ENCODE results near the gene PLPPR1.

The PLPPR1 gene

DNA sequence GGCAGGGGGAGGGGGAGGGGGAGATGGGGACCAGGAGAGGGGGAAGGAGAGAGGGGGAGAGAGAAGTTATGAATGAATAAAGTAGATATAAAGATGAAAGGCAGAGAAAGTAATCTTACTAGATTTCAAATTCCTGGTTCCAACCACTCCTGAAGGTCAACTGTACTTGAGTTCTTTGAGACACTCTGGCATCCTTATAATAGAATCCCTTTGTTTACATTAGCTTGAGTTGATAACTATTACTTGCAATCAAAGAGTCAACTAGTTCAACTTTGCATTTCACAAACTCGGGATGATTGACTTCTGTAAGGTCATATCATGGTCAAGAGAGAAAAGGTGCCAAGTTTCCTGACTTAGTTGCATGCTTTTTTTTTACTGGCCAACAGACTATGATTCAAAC is 314.1 kb downstream of the PLPPR1 start:
- Mint-ChIP-seq H3K9me3 (no peaks in the 10 kb centered on the region), H3K4me3 (no peak overlapping the region), H3K27me3 (peaks cover 21% of the 10 kb centered on the region), H3K4me1 (no peaks in the 10 kb centered on the region), H3K27ac (no peak overlapping the region), H3K36me3 (no peaks in the 10 kb centered on the region)

DNA sequence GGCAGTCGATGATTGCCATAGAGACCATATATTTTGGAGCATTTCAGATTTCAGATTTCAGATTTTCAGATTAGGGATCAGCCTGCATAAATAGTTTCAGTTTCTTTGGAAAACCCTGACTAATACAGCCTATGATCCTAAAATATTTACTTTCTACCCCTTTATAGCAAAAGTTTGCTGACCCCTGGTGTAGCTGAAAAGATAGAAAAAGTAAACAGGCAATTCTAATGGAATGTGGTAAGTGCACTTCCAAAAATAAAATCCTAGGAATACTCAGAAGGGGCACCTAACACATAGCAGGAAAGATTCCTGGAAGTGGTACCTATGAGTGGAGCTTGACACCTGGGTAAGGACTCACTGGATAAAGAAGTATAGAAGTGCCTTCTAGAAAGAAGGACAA is 321.8 kb downstream of the PLPPR1 start:
- Mint-ChIP-seq H3K4me3 (no peak overlapping the region), H3K9me3 (no peaks in the 10 kb centered on the region), H3K27me3 (peaks cover 9% of the 10 kb centered on the region)

DNA sequence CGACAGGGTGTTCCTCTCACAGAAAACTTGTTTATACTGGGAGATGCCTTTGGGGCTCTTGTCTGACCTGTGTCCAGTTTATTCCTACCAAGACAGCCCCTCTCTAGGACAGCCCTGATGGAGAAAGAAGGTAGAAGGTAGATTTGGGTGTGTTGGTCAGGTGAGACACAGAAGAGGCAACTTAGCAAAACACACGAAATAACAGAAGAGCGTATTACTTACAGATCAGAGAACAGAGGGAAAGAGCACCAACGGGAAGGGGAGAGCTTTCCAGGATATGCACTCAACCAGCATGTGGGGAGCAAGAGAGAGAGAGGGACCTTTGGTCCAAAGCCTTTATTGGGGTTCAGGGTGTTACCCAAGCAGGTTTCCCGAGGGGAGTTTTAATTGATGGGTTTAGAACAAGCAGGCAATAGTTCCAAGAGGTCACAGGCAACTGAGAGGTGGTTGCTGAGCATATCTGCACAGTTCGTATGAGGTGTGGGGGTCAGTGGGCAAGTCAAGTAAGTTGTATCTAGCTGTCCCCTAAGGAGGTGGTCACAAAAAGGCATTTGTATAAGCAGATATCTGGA is 324.5 kb downstream of the PLPPR1 start:
- no peaks in the 10 kb centered on the region for H3K4me1 Mint-ChIP-seq
- no peaks in the 10 kb centered on the region for H3K9me3 Mint-ChIP-seq
- H3K27ac Mint-ChIP-seq, result no peak overlapping the region
- no peaks in the 10 kb centered on the region for H3K36me3 Mint-ChIP-seq
- H3K27me3 Mint-ChIP-seq, result peaks cover 2% of the 10 kb centered on the region
- no peak overlapping the region for H3K4me3 Mint-ChIP-seq

More for the DNA sequence above, 321.8 kb downstream of the PLPPR1 start:
- Mint-ChIP-seq H3K27ac (no peak overlapping the region), H3K4me1 (no peaks in the 10 kb centered on the region), H3K36me3 (no peaks in the 10 kb centered on the region)

- H3K4me1 Mint-ChIP-seq, result no peaks in the 10 kb centered on the region
- no peak overlapping the region for H3K27ac Mint-ChIP-seq
- H3K4me3 Mint-ChIP-seq, result no peak overlapping the region
- peaks cover 2% of the 10 kb centered on the region for H3K27me3 Mint-ChIP-seq
- H3K36me3 Mint-ChIP-seq, result no peaks in the 10 kb centered on the region
- no peaks in the 10 kb centered on the region for H3K9me3 Mint-ChIP-seq
These were observed 325.2 kb downstream of the PLPPR1 start for GRCh38 chr9:101353683-101354082.

GRCh38 chr9:101354143-101354764 is 325.7 kb downstream of the PLPPR1 start:
- no peaks in the 10 kb centered on the region for H3K9me3 Mint-ChIP-seq
- no peak overlapping the region for H3K27ac Mint-ChIP-seq
- no peak overlapping the region for H3K4me3 Mint-ChIP-seq
- H3K4me1 Mint-ChIP-seq, result no peaks in the 10 kb centered on the region
- H3K27me3 Mint-ChIP-seq, result peaks cover 2% of the 10 kb centered on the region
- no peaks in the 10 kb centered on the region for H3K36me3 Mint-ChIP-seq

- Mint-ChIP-seq H3K9me3 (no peaks in the 10 kb centered on the region), H3K27me3 (peaks cover 2% of the 10 kb centered on the region), H3K36me3 (no peaks in the 10 kb centered on the region), H3K4me3 (no peak overlapping the region), H3K27ac (no peak overlapping the region), H3K4me1 (no peaks in the 10 kb centered on the region)
These were observed 326.5 kb downstream of the PLPPR1 start for GRCh38 chr9:101354765-101355708.

DNA sequence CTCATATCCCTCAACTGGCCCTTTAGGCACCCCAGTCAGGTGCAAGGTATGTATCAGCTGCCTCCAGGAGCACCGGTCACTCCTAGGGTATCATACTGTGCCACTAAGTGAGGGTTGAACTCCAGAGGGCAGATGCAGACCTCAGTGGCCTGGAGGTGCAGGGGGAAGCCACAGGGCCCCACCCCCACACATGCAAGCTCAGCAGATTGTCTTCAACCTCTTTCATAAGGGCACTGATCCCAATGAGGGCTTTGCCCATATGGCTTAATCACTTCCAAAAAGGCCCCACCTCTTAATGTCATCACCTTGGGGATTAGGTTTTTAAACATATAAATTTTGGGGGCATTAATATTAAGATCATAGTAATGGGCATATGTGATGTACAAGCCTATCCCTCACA is 328.1 kb downstream of the PLPPR1 start:
- no peak overlapping the region for H3K27ac Mint-ChIP-seq
- no peaks in the 10 kb centered on the region for H3K36me3 Mint-ChIP-seq
- H3K9me3 Mint-ChIP-seq, result no peaks in the 10 kb centered on the region
- no peak overlapping the region for H3K4me3 Mint-ChIP-seq
- H3K27me3 Mint-ChIP-seq, result peaks cover 2% of the 10 kb centered on the region
- no peaks in the 10 kb centered on the region for H3K4me1 Mint-ChIP-seq

GRCh38 chr9:101359679-101360078 is 331.2 kb downstream of the PLPPR1 start:
- Mint-ChIP-seq H3K27ac (no peak overlapping the region), H3K9me3 (no peaks in the 10 kb centered on the region), H3K4me1 (no peaks in the 10 kb centered on the region), H3K27me3 (peaks cover 2% of the 10 kb centered on the region), H3K36me3 (no peaks in the 10 kb centered on the region), H3K4me3 (no peak overlapping the region)

DNA sequence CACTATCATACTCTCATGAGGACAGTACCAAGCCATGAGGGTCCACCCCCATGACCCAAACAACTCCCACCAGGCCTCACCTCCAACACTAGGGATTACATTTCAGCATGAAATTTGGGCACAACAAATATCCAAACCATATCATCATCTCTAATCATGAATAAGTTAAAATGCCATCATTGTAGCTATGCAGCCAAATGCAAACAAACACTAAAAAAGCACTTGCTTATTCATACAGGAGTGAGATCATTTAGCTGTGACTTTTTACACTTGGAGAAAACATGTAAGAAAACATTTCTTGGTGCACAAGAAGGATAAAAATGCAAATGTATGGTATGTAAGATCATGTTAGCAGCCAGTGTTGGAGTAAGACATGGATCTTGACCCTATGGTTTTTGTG is 332.1 kb downstream of the PLPPR1 start:
- H3K27me3 Mint-ChIP-seq, result peaks cover 2% of the 10 kb centered on the region
- no peak overlapping the region for H3K4me3 Mint-ChIP-seq
- no peak overlapping the region for H3K27ac Mint-ChIP-seq
- H3K36me3 Mint-ChIP-seq, result no peaks in the 10 kb centered on the region
- no peaks in the 10 kb centered on the region for H3K4me1 Mint-ChIP-seq
- no peaks in the 10 kb centered on the region for H3K9me3 Mint-ChIP-seq

DNA sequence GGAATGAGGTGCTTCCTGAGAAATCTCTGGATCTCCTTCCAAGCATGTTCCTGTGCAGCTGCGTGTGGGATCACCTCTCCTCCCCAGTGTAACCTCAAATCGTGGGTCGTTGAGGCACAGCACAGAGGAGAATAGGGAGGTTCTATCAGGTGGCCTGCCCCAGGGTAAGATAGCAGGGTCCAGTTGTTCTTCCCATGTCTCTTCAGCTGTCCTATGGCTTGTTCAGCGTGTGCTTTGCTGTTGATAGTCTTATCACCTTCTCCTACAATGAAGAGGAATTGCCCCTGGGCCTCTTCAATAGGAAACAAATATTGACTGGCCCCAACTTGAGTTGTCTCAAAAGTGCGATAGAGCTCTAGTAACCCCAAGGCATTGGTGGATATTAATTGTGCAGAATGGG is 333.9 kb downstream of the PLPPR1 start:
- no peak overlapping the region for H3K27ac Mint-ChIP-seq
- H3K36me3 Mint-ChIP-seq, result no peaks in the 10 kb centered on the region
- no peak overlapping the region for H3K4me3 Mint-ChIP-seq
- H3K4me1 Mint-ChIP-seq, result no peaks in the 10 kb centered on the region
- no peaks in the 10 kb centered on the region for H3K9me3 Mint-ChIP-seq
- H3K27me3 Mint-ChIP-seq, result peaks cover 5% of the 10 kb centered on the region

GRCh38 chr9:101365181-101365580 is 336.7 kb downstream of the PLPPR1 start:
- Mint-ChIP-seq H3K9me3 (no peaks in the 10 kb centered on the region), H3K27ac (no peak overlapping the region), H3K4me1 (no peaks in the 10 kb centered on the region), H3K27me3 (peaks cover 7% of the 10 kb centered on the region), H3K36me3 (no peaks in the 10 kb centered on the region), H3K4me3 (no peak overlapping the region)

GRCh38 chr9:101366038-101366756 is 337.7 kb downstream of the PLPPR1 start:
- Mint-ChIP-seq H3K27ac (no peak overlapping the region), H3K9me3 (no peaks in the 10 kb centered on the region), H3K4me1 (no peaks in the 10 kb centered on the region), H3K4me3 (no peak overlapping the region), H3K36me3 (no peaks in the 10 kb centered on the region), H3K27me3 (peaks cover 8% of the 10 kb centered on the region)

GRCh38 chr9:101367323-101367722 is 338.8 kb downstream of the PLPPR1 start:
- Mint-ChIP-seq H3K27me3 (peaks cover 9% of the 10 kb centered on the region), H3K9me3 (no peaks in the 10 kb centered on the region), H3K4me3 (no peak overlapping the region), H3K27ac (no peak overlapping the region), H3K4me1 (no peaks in the 10 kb centered on the region), H3K36me3 (no peaks in the 10 kb centered on the region)

DNA sequence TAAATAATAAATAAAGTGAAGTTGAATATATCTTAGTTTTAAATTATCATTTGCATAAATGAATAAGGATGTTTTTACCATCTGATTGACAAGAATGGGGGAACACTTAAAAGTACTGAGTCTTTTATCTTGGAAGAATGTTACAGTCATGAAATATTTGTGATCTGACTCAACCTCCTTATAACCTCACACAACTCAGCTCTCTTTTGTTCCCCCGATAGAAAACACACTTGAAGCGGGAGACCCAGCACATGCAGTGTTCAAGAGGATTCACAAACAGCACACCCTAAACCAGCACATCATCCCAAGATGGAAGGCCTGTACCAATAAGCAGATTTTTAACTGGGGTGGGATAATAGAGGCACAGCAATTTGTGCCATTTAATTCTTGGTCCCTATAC is 340.8 kb downstream of the PLPPR1 start:
- Mint-ChIP-seq H3K36me3 (no peaks in the 10 kb centered on the region), H3K4me3 (no peak overlapping the region), H3K27me3 (peaks cover 7% of the 10 kb centered on the region), H3K4me1 (no peaks in the 10 kb centered on the region), H3K9me3 (no peaks in the 10 kb centered on the region), H3K27ac (no peak overlapping the region)

DNA sequence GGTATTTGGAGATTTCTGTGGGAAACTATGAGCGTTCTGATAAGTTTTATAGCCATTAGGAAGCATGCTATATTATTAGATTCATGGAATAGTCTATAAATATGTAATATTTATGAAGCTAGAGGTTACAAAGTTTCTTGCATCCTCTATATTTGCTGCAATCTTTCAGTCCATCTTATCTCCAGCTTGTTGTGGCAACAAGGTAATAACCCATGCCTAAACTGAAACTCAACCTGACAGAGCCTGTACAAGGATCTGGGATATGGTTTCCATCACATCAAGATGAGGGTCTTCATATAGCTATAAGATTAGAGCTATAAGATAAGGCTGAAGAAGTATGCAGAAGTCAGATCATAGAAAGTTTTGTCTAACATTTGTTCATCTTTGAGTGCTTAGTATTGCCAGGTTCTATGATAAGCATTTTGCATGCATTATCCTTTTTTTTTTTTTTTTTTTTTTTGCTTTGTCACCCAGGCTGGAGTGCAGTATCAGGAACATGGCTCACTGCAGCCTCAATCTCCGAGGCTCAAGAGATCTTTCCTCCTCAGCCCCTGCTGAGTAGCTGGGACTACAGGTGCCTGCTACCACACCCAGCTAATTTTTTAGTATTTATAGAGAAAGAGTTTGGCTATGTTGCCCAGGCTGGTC is 341.5 kb downstream of the PLPPR1 start:
- H3K27ac Mint-ChIP-seq, result no peak overlapping the region
- H3K4me1 Mint-ChIP-seq, result no peaks in the 10 kb centered on the region
- no peaks in the 10 kb centered on the region for H3K9me3 Mint-ChIP-seq
- no peaks in the 10 kb centered on the region for H3K36me3 Mint-ChIP-seq
- no peak overlapping the region for H3K4me3 Mint-ChIP-seq
- peaks cover 7% of the 10 kb centered on the region for H3K27me3 Mint-ChIP-seq
